ENCODE results near the gene FXYD2. TPM values are rescaled to one million over a fixed set of nuclear protein-coding genes. Genes with fewer than 3 reads are reported as not detected.
A peak's percentile ranks its signal among the peaks of the same experiment; 100 is the strongest.
"Not testable (repeated sequence)": the region's sequence is repeated elsewhere in the genome, so short reads cannot be mapped to it uniquely, and the experiment has no call there.

Gene FXYD2
- total RNA-seq, 3 donors from 2014 or later = 1.2 to 9.1 (median 1.5) TPM

GRCh38 chr11:117816846-117817367 lies 7.6 kb downstream of the FXYD2 start:
- peaks cover 54% of the 10 kb centered on the region for H3K4me1 ChIP-seq (ENCODE audit: low read depth)
- intact Hi-C loops (cut with DNase I, micrococcal nuclease) = loop anchor here (5.0 kb wide), 2 partner anchors 390 to 395 kb away; no protein-coding TSS in a partner anchor
- H3K36me3 ChIP-seq (ENCODE audit: low read depth) = no peaks in the 10 kb centered on the region
- DNase-seq (peak in 2 of 3 donors; percentile 46 to 54), ATAC-seq (no peak)
- TF ChIP-seq CTCF (IDR thresholded peaks at IDR 0.05) = no peak
- H3K9me3 ChIP-seq = no peaks in the 10 kb centered on the region
- no peak overlapping the region for H3K4me3 ChIP-seq

- intact Hi-C loops (cut with DNase I, micrococcal nuclease) = loop anchor here (5.0 kb wide), 2 partner anchors 389 to 394 kb away; no protein-coding TSS in a partner anchor
- H3K9me3 ChIP-seq = no peaks in the 10 kb centered on the region
- H3K4me1 ChIP-seq (ENCODE audit: low read depth) = peaks cover 52% of the 10 kb centered on the region
- no peaks in the 10 kb centered on the region for H3K36me3 ChIP-seq (ENCODE audit: low read depth)
- TF ChIP-seq CTCF (IDR thresholded peaks at IDR 0.05) = no peak
- DNase-seq = peak in 2 of 3 donors; percentile 47 to 62
- ATAC-seq = no peak
- no peak overlapping the region for H3K4me3 ChIP-seq
Measured at GRCh38 chr11:117816151-117816741, 8.3 kb downstream of the FXYD2 start.

DNA sequence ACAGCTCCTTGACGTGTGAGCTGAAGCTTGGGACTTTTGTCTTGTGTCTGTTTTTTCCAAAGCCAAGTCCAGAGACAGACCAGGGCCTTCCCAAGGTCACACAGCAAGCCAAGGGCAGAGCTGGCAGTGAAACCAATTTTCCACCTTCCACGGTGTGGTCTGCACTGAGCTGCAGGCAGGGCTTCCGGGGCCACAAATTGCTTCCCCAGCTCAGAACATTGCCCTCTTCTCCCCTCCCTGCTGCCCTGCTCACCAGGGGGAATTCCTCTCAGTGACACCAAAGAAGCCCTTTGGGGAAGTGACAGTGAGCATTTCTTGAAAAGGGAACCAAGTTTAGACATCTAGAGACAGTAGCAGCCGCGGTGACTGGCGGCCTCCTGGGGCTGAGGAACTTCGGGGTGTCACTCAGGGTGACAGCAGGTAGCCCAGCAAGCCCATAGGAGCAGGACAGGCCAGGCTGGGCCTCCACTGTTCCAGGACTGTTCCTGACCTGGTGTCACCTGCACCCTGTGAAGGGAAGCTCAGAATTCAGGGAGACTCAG lies 9.2 kb downstream of the FXYD2 start:
- peaks cover 52% of the 10 kb centered on the region for H3K4me1 ChIP-seq (ENCODE audit: low read depth)
- intact Hi-C loops (cut with DNase I, micrococcal nuclease) = loop anchor here (5.0 kb wide), 2 partner anchors 388 to 393 kb away; no protein-coding TSS in a partner anchor

GRCh38 chr11:117814766-117815261 lies 9.7 kb downstream of the FXYD2 start:
- intact Hi-C loops (cut with DNase I, micrococcal nuclease) = loop anchor here (5.0 kb wide), 2 partner anchors 388 to 393 kb away; no protein-coding TSS in a partner anchor
- DNase-seq (peak; percentile 93 to 97 (median 94)), ATAC-seq (peak; percentile 84)
- TF ChIP-seq CTCF (IDR thresholded peaks at IDR 0.05) = no peak
- H3K36me3 ChIP-seq (ENCODE audit: low read depth) = no peaks in the 10 kb centered on the region
- H3K9me3 ChIP-seq = no peaks in the 10 kb centered on the region
- peaks cover 48% of the 10 kb centered on the region for H3K4me1 ChIP-seq (ENCODE audit: low read depth)
- no peak overlapping the region for H3K4me3 ChIP-seq

More for the DNA sequence above, 9.2 kb downstream of the FXYD2 start:
- DNase-seq (peak; percentile 47 to 82 (median 61)), ATAC-seq (peak; percentile 39)
- H3K36me3 ChIP-seq (ENCODE audit: low read depth) = no peaks in the 10 kb centered on the region
- H3K4me3 ChIP-seq = no peak overlapping the region
- H3K9me3 ChIP-seq = no peaks in the 10 kb centered on the region
- TF ChIP-seq CTCF (IDR thresholded peaks at IDR 0.05) = no peak

DNA sequence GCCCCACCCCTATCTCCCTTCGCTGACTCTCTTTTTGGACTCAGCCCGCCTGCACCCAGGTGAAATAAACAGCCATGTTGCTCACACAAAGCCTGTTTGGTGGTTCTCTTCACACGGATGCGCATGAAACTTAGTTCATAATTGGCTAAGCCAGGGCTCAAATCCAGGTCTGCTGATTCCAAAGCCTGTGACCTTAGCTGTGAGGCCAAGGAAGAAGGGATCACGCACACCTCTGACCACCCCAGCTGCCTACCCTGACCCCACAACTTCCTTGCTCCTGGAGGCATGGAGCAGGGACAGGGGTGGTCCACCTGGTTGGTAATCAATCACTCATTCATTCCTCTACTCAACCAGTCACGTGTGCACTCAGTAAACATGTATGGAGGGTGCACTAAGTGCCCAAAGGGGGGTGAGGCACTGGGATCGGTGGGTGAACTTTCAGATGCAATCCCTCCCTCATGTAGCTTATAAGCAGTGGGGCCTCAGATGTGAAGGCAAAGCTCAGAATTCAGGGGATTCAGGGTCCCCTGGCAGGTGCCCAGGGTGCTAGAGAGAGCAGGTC lies 10.3 kb downstream of the FXYD2 start:
- H3K9me3 ChIP-seq = no peaks in the 10 kb centered on the region
- TF ChIP-seq CTCF (IDR thresholded peaks at IDR 0.05) = no peak
- intact Hi-C loops (cut with DNase I, micrococcal nuclease) = no loop called here
- H3K36me3 ChIP-seq (ENCODE audit: low read depth) = no peaks in the 10 kb centered on the region
- H3K4me3 ChIP-seq = no peak overlapping the region
- DNase-seq (peak in 2 of 3 donors; percentile 47 to 54), ATAC-seq (peak; percentile 76)
- peaks cover 47% of the 10 kb centered on the region for H3K4me1 ChIP-seq (ENCODE audit: low read depth)

DNA sequence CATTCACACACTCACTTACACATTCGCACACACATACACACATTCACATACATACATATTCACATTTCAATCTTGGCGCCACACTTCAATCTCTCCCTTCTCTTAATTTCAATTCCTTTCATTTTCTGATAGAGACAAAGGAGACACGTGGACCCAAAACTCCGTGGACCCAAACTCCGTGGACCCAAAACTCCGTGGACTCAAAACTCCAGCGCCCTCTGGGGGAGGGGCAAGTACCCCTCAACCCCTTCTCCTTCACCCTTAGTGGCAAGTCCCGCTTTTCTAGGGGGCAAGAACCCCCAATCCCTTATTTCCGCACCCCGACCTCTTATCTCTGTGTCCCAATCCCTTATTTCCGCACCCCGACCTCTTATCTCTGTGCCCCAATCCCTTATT lies 14.5 kb downstream of the FXYD2 start:
- H3K9me3 ChIP-seq; H3K36me3 ChIP-seq (ENCODE audit: low read depth); intact Hi-C loops (cut with DNase I, micrococcal nuclease); H3K4me3 ChIP-seq; ATAC-seq; DNase-seq: not testable (repeated sequence)
- H3K4me1 ChIP-seq (ENCODE audit: low read depth) = peaks cover 38% of the 10 kb centered on the region

Measured in mucosa of descending colon (tissue), 3 donors.